Measurements from ENCODE around the gene RALGDS. TPM values are rescaled to one million over a fixed set of nuclear protein-coding genes. Genes with fewer than 3 reads are reported as not detected.
"Not testable (repeated sequence)": the region's sequence is repeated elsewhere in the genome, so short reads cannot be mapped to it uniquely, and the experiment has no call there.

The RALGDS gene
- total and polyA plus RNA-seq, 12 donors: 15.6 to 45.1 (median 28.1) TPM

DNA sequence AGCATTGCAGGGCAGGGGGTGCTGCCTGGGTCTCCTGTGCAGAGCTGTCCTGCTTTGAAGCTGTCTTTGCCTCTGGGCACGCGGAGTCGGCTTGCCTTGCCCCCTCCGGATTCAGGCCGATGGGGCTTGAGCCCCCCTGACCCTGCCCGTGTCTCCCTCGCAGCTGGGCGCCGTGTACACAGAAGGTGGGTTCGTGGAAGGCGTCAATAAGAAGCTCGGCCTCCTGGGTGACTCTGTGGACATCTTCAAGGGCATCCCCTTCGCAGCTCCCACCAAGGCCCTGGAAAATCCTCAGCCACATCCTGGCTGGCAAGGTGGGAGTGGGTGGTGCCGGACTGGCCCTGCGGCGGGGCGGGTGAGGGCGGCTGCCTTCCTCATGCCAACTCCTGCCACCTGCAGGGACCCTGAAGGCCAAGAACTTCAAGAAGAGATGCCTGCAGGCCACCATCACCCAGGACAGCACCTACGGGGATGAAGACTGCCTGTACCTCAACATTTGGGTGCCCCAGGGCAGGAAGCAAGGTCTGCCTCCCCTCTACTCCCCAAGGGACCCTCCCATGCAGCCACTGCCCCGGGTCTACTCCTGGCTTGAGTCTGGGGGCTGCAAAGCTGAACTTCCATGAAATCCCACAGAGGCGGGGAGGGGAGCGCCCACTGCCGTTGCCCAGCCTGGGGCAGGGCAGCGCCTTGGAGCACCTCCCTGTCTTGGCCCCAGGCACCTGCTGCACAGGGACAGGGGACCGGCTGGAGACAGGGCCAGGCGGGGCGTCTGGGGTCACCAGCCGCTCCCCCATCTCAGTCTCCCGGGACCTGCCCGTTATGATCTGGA lies 56.6 kb downstream of the RALGDS start:
- H3K9me3 ChIP-seq: no peaks in the 10 kb centered on the region
- H3K27ac ChIP-seq: no peak overlapping the region
- DNase-seq: no peak
- TF ChIP-seq, protein P1, sequence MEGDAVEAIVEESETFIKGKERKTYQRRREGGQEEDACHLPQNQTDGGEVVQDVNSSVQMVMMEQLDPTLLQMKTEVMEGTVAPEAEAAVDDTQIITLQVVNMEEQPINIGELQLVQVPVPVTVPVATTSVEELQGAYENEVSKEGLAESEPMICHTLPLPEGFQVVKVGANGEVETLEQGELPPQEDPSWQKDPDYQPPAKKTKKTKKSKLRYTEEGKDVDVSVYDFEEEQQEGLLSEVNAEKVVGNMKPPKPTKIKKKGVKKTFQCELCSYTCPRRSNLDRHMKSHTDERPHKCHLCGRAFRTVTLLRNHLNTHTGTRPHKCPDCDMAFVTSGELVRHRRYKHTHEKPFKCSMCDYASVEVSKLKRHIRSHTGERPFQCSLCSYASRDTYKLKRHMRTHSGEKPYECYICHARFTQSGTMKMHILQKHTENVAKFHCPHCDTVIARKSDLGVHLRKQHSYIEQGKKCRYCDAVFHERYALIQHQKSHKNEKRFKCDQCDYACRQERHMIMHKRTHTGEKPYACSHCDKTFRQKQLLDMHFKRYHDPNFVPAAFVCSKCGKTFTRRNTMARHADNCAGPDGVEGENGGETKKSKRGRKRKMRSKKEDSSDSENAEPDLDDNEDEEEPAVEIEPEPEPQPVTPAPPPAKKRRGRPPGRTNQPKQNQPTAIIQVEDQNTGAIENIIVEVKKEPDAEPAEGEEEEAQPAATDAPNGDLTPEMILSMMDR (IDR thresholded peaks at IDR 0.05): no peak
- H3K4me1 ChIP-seq: peaks cover 3 to 23% (median 18%) of the 10 kb centered on the region in 9 donors
- intact Hi-C loops (cut with DNase I): no loop called here
- H3K4me3 ChIP-seq: no peak overlapping the region
- H3K27me3 ChIP-seq: no peaks in the 10 kb centered on the region
- ATAC-seq: no peak
- 96% methylated on average over 30 of the region's 30 CpGs for WGBS, 2 donors
- H3K36me3 ChIP-seq: no peaks in the 10 kb centered on the region

DNA sequence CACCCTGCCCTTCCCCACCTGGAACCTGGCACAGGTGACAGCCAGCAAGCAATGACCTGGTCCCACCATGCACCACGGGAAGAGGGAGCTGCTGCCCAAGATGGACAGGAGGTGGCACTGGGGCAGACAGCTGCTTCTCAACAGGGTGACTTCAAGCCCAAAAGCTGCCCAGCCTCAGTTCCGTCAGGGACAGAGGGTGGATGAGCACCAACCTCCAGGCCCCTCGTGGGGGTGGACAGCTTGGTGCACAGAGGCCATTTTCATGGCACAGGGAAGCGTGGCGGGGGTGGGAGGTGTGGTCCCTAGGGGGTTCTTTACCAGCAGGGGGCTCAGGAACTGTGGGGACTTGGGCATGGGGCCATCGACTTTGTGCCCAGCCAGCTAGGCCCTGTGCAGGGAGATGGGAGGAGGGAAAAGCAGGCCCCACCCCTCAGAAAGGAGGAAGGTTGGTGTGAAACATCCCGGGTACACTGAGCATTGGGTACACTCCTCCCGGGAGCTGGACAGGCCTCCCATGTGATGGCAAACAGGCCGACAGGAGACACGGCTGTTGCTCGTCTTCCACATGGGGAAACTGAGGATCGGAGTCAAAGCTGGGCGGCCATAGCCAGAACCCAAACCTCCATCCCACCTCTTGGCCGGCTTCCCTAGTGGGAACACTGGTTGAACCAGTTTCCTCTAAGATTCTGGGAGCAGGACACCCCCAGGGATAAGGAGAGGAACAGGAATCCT lies 57.4 kb downstream of the RALGDS start:
- WGBS, 2 donors: 85 to 89% methylated on average over 14 of the region's 14 CpGs
- Histone ChIP-seq H3K27me3 (no peaks in the 10 kb centered on the region), H3K4me1 (peaks cover 3 to 27% (median 23%) of the 10 kb centered on the region in 9 donors), H3K9me3 (no peaks in the 10 kb centered on the region), H3K36me3 (no peaks in the 10 kb centered on the region), H3K27ac (no peak overlapping the region), H3K4me3 (no peak overlapping the region)
- intact Hi-C loops (cut with DNase I): no loop called here
- TF ChIP-seq, protein P1 (IDR thresholded peaks at IDR 0.05): no peak
- ATAC-seq (no peak), DNase-seq (no peak)

DNA sequence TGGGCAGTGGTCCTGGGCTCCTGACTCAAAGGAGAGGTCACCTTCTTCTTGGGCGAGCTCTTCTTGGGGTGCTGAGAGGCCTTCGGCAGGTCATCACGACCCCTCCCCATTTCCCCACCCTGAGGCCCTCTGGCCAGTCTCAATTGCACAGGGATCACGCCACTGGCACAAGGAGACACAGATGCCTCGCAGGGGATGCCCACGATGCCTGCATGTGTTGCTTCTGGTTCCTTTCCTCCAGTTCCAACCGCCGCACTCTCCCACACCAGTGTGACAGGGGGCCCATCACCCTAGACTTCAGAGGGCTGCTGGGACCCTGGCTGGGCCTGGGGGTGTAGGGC lies 57.9 kb downstream of the RALGDS start:
- WGBS, 2 donors: 87 to 93% methylated on average over 8 of the region's 8 CpGs

DNA sequence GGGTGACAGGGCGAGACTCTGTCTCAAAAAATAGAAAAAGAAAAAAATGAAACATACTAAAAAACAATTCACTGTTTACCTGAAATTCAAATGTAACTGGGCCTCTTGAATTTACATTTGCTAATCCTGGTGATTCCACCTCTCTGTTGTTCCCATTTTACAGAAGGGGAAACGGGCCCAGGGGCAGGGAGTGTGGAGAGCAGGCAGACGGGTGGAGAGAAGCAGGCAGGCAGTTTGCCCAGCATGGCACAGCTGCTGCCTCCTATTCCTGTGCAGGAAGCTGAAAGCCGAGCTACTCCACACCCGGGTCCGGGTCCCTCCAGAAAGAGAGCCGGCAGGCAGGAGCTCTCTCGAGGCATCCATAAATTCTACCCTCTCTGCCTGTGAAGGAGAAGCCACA lies 58.5 kb downstream of the RALGDS start:
- intact Hi-C loops (cut with DNase I); H3K27ac ChIP-seq; H3K9me3 ChIP-seq; H3K4me3 ChIP-seq; DNase-seq; ATAC-seq; H3K27me3 ChIP-seq: not testable (repeated sequence)
- peaks cover 0 to 10% (median 0%) of the 10 kb centered on the region in 9 donors for H3K36me3 ChIP-seq
- peaks cover 3 to 27% (median 24%) of the 10 kb centered on the region in 9 donors for H3K4me1 ChIP-seq
- 65 to 75% methylated on average over 3 to 4 of the region's 8 CpGs for WGBS, 2 donors

More for the DNA sequence above, 57.9 kb downstream of the RALGDS start:
- ATAC-seq (no peak), DNase-seq (no peak)
- Histone ChIP-seq H3K4me3 (no peak overlapping the region), H3K27me3 (no peaks in the 10 kb centered on the region), H3K36me3 (peaks cover 0 to 5% (median 0%) of the 10 kb centered on the region in 9 donors), H3K4me1 (peaks cover 3 to 27% (median 23%) of the 10 kb centered on the region in 9 donors), H3K9me3 (no peaks in the 10 kb centered on the region), H3K27ac (no peak overlapping the region)
- intact Hi-C loops (cut with DNase I): no loop called here
- TF ChIP-seq, protein P1 (IDR thresholded peaks at IDR 0.05): no peak

DNA sequence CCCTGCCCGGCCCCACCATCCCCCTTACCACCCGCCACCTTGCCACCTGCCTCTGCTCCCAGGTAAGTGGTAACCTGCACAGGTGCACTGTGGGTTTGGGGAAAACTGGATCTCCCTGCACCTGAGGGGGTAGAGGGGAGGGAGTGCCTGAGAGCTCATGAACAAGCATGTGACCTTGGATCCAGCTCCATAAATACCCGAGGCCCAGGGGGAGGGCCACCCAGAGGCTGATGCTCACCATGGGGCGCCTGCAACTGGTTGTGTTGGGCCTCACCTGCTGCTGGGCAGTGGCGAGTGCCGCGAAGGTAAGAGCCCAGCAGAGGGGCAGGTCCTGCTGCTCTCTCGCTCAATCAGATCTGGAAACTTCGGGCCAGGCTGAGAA lies 59.3 kb downstream of the RALGDS start, which contains the start of gene CEL:
Gene CEL, plus strand, starts transcription at position 218 of the 382 bp plus-strand sequence. Its CDS starts 22 bp downstream, at position 240.
- DNase-seq; H3K27me3 ChIP-seq; intact Hi-C loops (cut with DNase I); H3K4me3 ChIP-seq; H3K9me3 ChIP-seq: not testable (repeated sequence)
- whole genome bisulfite sequencing, 2 donors: 55 to 68% methylated on average over 2 to 3 of the region's 9 CpGs
- Histone ChIP-seq H3K4me1 (peaks cover 3 to 33% (median 24%) of the 10 kb centered on the region in 9 donors), H3K27ac (peak within 1 kb of the TSS in 8 of 10 donors; percentile 43 to 62 (median 58)), H3K36me3 (peaks cover 0 to 18% (median 5%) of the 10 kb centered on the region in 9 donors)
- peak in 3 of 8 donors; percentile 25 to 50 (median 35) for ATAC-seq

DNA sequence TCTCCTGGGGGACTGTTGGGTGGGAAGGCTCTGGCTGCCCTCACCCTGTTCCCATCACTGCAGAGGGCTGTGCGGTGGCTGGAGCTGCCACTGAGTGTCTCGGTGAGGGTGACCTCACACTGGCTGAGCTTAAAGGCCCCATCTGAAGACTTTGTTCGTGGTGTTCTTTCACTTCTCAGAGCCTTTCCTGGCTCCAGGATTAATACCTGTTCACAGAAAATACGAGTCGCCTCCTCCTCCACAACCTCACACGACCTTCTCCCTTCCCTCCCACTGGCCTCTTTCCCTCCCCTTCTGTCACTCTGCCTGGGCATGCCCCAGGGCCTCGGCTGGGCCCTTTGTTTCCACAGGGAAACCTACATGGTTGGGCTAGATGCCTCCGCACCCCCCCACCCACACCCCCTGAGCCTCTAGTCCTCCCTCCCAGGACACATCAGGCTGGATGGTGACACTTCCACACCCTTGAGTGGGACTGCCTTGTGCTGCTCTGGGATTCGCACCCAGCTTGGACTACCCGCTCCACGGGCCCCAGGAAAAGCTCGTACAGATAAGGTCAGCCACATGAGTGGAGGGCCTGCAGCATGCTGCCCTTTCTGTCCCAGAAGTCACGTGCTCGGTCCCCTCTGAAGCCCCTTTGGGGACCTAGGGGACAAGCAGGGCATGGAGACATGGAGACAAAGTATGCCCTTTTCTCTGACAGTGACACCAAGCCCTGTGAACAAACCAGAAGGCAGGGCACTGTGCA lies 59.8 kb downstream of the RALGDS start:
- WGBS, 2 donors: 38 to 43% methylated on average over 14 of the region's 14 CpGs
- intact Hi-C loops (cut with DNase I); H3K9me3 ChIP-seq; DNase-seq; H3K27me3 ChIP-seq; H3K4me3 ChIP-seq: not testable (repeated sequence)
- Histone ChIP-seq H3K4me1 (peaks cover 3 to 33% (median 24%) of the 10 kb centered on the region in 9 donors), H3K27ac (peak overlapping the region in 8 of 10 donors; percentile 43 to 62 (median 58)), H3K36me3 (peaks cover 0 to 24% (median 9%) of the 10 kb centered on the region in 9 donors)
- peak; percentile 30 to 67 (median 41) for ATAC-seq
